ENCODE data around the gene PITPNM3.

DNA sequence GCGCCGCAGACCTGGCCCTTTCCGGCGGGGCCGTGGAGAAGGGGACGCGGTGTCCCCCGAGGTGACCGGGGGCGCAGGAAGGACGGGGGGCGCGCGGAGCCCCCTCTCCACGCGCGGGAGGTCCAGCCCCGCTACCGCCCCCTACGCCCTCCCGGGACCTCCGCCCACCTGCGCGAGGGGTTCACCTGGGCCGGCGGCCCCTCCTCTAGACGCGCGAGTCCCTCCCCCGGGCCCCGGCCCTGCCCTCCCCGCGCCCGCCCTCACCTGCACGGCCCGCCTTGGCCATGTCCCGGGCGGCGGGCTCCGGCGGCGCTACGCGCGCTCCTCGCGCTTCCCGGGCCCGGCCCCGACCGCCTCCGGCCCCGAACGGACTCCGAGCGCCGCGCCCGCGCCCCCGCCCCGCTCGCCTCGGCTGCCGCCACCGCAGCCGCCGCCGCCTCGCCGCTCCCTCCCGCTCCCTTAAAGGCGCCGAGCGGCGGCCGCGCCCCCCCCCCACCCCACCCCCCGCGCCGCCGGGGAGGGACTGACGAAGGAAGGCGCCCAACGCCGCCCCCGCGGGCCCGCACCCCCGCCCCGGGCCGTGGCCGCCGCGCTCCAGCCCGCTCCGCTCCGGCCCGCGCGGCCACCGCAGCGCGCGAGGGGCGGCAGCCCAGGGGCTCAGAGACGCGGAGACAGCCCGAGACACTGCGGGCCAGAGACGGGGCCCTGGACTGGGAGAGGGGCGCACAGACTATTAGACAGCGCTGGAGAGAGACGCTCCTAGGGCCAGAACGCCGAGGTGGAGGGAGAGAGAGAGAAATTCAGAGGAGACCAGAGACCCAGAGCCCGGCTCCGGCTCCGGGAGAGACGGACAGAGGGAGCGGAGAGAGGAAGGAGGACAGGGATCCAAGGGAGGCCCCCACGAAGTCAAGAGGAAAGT, at the start of gene PITPNM3:
- TF ChIP-seq CTCF (conservative IDR thresholded peaks at IDR 0.05; ENCODE audit: low read depth, low read length) (no peak), EZH2 (IDR thresholded peaks at IDR 0.05; ENCODE audit: borderline replicate concordance, low read depth, low read length, poor library complexity, severe bottlenecking) (no peak)

Data from A673 (cell line).